RKO (cell line): Measurements from ENCODE around the gene KCNJ5.
"Not testable (repeated sequence)": the region's sequence is repeated elsewhere in the genome, so short reads cannot be mapped to it uniquely, and the experiment has no call there.

Experiments
- DNase-seq: peaks from one replicate; pipeline ENCODE4 v3.0.0-alpha.2; 2016; ENCODE audit warnings: low spot score

The KCNJ5 gene

GRCh38 chr11:128913806-128914205 lies 22.6 kb downstream of the KCNJ5 start:
- no peak for DNase-seq

GRCh38 chr11:128914216-128915148 lies 23.3 kb downstream of the KCNJ5 start:
- no peak for DNase-seq

GRCh38 chr11:128915149-128915521 lies 24.0 kb downstream of the KCNJ5 start:
- DNase-seq = no peak

GRCh38 chr11:128916037-128916572 lies 24.9 kb downstream of the KCNJ5 start:
- no peak for DNase-seq

- no peak for DNase-seq
These were observed 25.5 kb downstream of the KCNJ5 start for GRCh38 chr11:128916681-128917080.

GRCh38 chr11:128917144-128917724 lies 26.1 kb downstream of the KCNJ5 start:
- no peak for DNase-seq

GRCh38 chr11:128919216-128919615 lies 28.1 kb downstream of the KCNJ5 start:
- no peak for DNase-seq

GRCh38 chr11:128919635-128920034 lies 28.5 kb downstream of the KCNJ5 start:
- not testable (repeated sequence) for DNase-seq

GRCh38 chr11:128920666-128921065 lies 29.5 kb downstream of the KCNJ5 start:
- no peak for DNase-seq

- DNase-seq = no peak
These were observed 30.6 kb downstream of the KCNJ5 start for GRCh38 chr11:128921793-128922192.

- DNase-seq = no peak
These were observed 32.9 kb downstream of the KCNJ5 start for GRCh38 chr11:128924104-128924503.

GRCh38 chr11:128924510-128925249 lies 33.5 kb downstream of the KCNJ5 start:
- no peak for DNase-seq

- DNase-seq = no peak
These were observed 34.1 kb downstream of the KCNJ5 start for GRCh38 chr11:128925250-128925600.

GRCh38 chr11:128926000-128926399 lies 34.8 kb downstream of the KCNJ5 start:
- no peak for DNase-seq

- no peak for DNase-seq
These were observed 35.4 kb downstream of the KCNJ5 start for GRCh38 chr11:128926437-128927107.

GRCh38 chr11:128927108-128927461 lies 35.9 kb downstream of the KCNJ5 start:
- no peak for DNase-seq

- DNase-seq = no peak
These were observed 36.7 kb downstream of the KCNJ5 start for GRCh38 chr11:128927683-128928336.

- no peak for DNase-seq
These were observed 37.2 kb downstream of the KCNJ5 start for GRCh38 chr11:128928400-128928799.

- DNase-seq = no peak
These were observed 38.3 kb downstream of the KCNJ5 start for GRCh38 chr11:128929468-128929867.

GRCh38 chr11:128929991-128930390 lies 38.8 kb downstream of the KCNJ5 start:
- no peak for DNase-seq

GRCh38 chr11:128931066-128931465 lies 39.9 kb downstream of the KCNJ5 start:
- DNase-seq = no peak

- DNase-seq = no peak
These were observed 40.5 kb downstream of the KCNJ5 start for GRCh38 chr11:128931668-128932067.
